NCI-H2107 (cell line): ENCODE data around the gene HOXB2.
A peak's percentile ranks its signal among the peaks of the same experiment; 100 is the strongest.

Source experiments
- DNase-seq: peaks from one replicate; lab custom pipeline; 2025; lab: John Stamatoyannopoulos, UW

HOXB2 gene

GRCh38 chr17:48565925-48566710, 21.2 kb upstream of the HOXB2 start:
- no peak for DNase-seq

- DNase-seq = no peak
Observed at GRCh38 chr17:48565022-48565554, 20.2 kb upstream of the HOXB2 start.

DNA sequence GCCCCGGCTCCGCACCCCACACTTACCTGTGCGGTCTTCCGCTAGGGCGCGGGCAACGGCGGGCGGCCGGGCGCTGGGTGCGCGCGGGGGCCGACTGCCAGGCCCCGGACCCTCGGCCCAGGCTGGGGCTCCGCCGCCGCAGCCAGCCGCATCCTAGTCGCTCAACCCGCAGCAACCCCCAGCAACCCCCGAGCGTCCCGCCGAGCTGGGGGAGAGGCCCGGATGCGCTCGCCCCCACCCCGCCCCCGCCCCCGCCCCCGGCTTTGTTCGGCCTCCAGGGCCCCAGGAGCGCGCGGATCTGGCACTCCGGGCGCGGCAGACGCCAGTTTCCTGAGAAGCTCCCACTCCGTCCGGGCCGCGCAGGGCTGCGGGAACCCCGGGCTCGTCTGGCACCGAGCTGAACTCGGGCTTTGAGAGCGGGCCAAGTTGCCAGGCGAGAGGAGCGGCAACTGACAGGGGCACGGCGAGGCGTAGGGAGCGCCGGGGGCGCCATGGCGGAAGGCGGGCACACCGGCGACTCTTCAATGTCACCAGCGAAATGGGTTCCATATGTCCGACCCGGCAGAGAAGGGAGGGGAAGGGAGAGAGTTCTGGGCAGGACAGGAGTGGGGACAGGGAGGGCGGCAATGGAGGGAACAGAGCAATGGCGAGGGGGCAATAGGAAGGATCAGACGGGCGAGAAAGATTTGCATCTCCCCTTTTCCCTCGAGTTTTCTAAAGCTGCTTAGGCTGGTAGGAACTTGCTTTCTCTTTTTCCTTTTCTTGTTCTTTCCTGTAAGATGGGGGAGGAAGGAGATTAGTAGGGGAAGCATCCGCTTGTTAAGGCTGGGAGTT, 19.5 kb upstream of the HOXB2 start:
- DNase-seq = no peak

DNA sequence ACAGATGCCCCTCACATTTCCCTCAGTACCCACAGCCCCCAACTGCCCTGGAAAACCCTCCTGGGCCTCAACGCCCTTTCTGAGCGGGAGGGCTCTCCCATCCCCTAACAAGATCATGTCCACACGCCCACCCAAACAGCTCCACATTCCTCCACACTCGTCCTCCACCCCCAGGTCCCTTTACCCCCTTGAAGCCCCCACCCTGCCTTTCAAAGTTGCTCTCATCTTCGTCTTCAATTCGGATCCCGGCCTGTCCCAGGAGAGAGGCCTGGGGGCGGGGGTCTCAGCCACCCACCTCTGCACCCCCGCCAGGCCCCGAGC, 18.9 kb upstream of the HOXB2 start:
- DNase-seq = no peak

DNA sequence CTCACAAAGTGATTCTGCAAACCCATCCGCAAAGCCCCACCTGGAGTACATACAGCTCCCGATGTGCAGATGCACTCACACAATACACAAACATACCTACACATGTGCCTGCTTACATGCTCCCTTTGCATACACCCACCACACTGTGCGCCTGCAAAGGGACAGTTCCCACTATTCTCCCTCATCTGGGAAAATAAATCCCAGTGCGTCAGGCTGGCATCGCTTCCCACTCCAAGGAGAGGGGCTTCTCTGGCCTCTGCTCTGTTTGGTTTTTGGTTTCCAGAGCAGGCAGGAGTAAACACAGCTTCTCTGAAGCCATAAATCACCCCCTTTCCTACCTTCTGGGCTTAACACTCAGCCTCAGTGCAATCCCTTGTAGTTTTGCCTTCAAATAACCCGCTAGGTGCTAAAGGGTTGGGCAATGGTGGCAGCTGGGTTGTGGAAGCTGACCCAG, 18.5 kb upstream of the HOXB2 start:
- DNase-seq = no peak

DNA sequence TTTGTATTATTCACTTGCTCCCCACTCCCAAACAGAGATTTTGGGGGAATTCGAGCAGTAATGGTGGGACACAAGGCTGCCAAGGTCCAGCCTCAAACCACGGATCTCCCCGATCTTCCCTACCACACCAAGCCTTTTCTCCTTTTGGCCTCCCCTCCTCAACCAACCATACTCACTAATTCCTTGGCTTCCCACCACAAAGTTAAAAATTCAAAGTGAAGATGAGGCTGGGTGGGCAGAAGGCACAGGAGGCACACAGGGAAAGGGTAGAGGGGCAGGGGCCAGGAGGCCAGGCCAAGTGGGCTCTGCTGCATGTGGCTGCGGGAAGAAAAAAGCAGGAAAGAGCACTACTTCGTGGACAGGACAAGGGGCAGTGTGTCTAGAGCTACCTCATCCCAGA, 18.0 kb upstream of the HOXB2 start:
- no peak for DNase-seq

DNA sequence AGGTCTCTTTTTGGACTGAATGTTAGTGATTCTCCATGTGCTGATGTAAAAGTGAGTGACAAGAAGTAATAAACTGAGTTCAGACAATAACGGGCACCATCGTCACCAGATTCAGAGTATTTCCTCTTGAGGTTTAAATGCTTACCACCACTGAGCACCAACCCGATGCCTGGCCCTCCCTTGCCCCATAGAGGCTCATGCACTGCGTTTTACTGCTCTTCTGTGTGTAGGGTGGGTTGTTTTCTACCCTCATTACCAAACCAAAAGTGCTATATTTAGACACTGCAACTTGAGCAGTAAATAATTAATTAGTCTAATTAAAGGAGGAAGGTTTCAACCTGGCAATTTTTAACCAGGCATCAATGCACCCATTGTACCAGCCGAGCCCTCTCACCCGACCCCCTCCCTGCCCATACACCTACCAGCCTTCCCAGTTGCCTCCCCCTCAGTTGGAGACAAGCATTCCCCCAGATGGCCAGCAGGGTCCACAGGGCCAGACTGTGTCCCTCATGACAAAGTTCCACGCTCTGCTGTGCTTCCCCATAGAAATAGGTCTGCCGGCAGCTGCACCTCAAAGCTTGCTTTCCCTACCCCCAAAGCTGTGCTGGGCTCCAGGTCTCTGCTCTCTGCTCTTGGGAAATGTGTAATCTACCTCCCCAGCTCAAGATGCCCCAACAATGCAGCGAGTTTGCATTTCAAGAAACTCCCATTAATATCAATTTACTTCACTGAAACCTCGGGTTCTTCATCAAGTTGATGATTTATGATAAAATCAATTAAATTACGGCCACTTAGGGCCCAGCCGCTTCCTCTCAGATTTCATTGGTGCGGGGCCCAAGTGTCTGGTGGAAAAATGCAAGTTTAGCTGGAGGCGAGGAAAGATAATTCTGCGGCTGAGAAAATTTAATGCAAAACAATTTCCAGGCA, 17.2 kb upstream of the HOXB2 start:
- DNase-seq = no peak

GRCh38 chr17:48559840-48560817, 15.2 kb upstream of the HOXB2 start:
- no peak for DNase-seq

DNA sequence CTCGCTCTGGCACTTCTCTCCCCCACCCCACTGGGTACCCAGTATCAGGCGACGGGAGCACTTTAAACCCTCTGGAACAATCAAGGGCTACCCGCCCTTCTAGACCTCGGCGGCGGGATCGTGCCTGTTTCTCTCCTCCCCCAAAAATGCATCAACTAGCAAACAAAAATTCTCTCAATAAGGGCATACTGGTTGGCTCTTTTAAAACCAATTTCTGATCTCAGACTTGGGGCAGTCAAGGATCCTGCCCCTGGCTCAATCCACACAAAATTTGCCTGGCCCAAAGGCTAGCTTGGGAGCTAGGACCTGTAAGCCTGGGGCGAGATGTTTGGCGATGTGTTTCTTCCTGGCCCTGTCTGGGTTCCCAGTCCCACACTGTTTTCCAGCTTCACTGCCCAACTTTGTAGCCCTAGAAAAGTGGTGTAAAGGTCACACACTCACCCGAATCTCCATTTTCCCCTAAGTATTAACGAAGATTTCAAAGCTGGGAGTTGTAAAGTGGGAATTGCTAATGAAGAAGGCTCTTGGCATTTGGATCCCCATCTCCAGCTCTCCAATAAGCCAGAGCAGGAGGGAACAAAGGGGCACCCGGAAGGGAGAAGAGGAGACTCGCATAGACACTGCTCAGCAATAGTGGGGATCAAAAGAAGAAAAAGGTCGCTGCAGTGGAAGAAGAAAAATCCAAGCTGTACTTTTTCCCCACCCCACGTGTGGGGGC, 14.4 kb upstream of the HOXB2 start:
- DNase-seq = no peak

DNA sequence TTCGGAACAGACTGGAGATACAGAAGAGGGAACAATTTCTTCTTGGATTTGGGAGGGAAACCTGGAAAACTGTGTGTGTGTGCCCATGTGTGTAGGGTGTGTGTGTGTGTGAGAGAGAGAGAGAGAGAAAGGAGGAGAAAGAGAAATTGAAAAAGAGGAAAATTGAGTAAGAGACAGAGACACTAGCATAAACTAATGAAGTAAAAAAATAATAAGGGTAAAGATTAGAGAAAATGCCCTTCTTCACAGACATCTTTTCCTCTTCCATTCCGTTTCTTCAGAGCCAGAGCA, 13.9 kb upstream of the HOXB2 start:
- no peak for DNase-seq

DNA sequence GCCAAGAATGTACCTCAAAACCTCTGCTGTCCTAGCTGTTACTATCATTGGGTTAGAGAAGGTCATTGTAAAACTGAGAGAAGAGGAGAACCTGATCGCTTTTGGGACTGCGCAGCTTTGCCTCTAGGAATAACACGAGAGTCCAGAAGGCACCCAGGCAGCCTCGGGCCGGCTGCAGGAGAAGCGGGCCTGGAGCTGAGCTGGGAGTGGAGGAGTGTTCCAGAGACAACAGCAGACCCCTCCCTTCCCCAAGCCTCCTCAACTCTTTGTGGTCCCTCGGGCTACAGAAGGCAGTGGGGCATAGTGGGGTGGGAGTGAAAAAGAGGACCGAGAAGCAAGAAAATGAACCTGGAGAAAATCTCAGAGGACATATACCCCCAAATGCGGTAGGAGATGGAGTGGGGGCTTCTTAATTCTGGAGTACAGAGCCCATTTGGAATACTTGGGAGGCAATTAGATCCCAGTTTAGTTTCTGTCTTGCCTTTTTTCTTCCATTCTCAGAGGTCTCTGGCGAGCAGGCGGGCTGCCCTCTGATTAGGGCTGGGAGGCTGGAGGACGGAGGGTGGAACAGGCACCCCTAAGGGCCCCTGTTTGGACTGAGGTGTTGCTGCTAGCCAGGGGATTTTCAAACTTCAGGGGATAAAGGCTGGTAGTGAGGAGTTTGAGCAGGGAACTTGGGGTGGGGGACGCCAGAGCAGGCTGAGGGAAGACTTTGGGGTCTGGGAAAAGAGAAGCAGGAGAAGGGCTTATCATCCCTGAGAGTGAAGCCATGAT, 13.3 kb upstream of the HOXB2 start:
- no peak for DNase-seq

DNA sequence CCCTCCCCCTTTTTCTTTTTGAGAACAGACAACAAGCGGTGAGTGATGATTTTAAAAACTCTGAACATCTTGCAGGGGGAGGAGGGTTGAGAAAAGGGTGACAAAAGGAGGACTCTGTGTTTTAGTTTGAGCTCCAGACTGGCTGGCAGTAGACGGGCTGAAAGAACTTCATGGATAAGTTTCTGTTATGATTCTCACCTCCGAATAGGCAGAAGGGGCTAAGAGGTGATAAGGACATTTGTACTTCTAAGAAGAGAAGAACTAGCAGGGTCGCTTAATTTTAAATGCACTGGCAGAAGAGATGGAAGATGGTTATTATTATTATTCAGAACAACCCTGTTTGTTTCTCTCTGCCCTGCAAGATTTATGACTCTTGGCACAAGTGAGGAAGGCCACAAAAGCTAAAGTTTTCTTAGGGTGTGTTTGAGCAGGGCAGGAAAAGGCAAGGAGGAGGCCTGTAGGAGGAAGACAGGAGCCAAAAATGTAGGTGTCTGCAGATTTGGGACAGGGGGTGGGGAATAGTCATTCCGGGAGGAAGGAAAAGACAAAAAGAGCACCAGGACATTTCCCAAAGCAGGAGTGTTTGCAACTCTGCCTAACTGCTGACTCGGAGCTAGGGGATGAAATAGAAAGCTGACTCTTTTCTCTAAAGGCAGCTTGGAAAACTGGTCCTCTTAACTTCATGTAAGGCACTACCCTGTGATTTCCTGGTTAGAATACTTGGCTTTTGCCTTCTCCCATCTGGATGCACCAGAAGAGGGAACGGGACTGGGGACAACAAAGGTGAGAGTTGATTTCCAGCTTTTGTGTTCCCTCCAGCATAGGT, 11.9 kb upstream of the HOXB2 start:
- DNase-seq = no peak

DNA sequence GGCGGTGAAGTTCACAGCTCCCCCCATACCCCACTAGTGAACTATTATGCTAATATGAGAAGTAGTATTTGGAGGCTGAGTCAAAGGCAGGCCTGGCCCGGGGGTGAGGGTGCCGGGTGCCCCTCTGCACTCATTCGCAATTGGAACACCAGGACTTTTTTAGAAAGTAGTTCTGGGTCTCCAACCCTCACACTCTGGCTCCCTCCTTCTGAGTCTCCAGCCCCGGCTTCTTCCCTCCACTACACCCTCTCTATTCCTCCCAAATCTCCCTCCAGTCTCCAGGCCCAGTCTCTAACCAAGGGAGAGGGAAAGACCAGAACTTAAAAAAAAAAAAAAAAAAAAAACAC, 11.3 kb upstream of the HOXB2 start:
- no peak for DNase-seq

DNA sequence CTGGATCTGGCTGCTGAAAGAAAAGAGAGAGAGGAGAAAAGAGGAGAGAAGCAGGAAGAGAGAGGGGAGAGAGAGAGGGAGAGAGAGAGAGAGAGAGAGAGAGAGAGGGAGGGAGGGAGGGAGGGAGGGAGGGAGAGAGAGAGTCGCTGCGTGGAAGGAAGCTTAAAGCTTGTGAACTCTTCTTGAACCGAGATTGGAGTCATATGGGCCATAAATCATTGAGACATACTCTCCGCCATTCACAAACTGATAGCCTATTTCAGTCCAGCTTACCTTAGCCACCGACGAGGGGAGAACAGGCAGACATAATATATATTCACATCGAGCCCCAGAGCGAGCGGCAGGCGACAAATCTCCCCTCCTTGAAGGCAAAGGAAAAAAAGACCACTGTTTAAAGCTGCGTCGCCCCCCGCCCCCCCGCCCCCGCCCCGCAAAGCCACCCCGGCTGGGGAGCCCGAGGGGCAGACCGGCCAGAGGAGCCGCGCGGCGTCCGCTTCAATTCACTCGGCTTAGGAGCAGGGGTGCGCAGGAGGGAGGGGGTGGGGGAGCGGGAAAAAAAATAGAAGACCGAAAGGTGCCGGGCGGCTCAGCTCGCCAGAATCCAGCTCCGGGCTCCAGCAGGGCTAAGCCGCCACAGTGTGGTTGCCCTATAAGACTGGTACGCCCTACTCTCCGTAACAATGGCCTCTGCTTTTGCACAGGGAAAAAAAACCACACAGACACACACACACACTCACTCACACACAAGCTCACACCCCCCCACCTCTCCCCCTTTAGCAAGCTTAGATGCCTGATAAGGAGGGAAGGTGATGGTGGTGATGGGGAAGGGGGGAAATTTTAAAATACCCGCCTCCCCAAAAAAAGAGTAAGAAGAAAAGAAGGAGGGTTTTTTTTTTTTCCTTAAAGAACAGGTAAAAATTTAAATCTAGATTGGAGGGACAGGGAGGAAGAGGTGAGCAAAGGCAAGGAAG, 10.6 kb upstream of the HOXB2 start:
- DNase-seq = peak; percentile 46

DNA sequence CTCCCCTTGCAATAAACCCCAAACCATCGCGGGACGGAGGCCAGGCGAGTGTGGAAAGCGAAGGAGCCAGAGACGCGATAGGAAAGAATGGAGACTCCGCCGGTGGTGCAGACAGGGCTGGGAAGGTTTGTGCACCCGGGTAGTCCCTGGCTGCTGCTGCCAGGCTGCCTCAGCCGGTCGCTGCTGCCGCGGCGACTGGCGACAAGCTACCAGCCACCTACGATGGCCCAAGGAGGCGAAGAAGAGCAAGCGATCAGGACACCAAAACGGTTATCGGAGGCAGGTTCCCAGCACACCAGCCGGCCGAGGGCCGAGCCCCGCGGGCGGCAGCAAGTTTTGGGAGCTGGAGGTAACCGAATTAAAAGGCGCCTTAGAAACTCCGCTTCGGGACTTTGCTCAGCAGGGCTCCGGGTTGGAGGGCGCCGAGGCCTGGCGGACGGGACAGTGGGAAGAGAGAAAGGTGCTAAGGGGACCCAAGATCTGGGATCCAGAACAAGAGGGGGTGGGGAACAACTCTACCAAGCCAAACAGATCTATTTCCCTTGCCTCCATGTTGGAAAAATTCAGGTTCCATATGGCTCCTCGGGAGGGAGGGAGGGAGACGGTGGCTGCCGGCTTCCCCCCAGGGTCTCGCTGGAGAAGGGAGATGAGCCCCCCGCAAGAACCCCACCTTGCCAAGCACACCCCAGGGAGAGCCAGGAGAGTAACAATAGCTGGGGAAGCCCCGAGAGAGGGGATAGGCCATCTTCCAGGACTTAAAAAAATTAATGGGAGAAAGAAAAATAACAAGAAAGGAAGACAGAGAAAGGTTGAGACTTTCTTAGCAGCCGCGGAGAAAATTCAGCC, 9.7 kb upstream of the HOXB2 start:
- no peak for DNase-seq

GRCh38 chr17:48553826-48554225, 8.9 kb upstream of the HOXB2 start:
- DNase-seq = no peak

GRCh38 chr17:48553190-48553547, 8.3 kb upstream of the HOXB2 start:
- no peak for DNase-seq
